ENCODE measurements around the gene ARID3A.

ARID3A gene

GRCh38 chr19:912181-913079 is 13.4 kb upstream of the ARID3A start:
- DNase-seq (ENCODE audit: low spot score) = peak; percentile 3

GRCh38 chr19:913080-913748 is 12.6 kb upstream of the ARID3A start, which contains the start of gene R3HDM4:
Gene R3HDM4, minus strand, starts transcription at chr19:913219. Its CDS starts 62 bp downstream, at chr19:913157.
- peak; percentile 94 for DNase-seq (ENCODE audit: low spot score)

GRCh38 chr19:916645-917322 is 9.1 kb upstream of the ARID3A start:
- peak; percentile 59 for DNase-seq (ENCODE audit: low spot score)

GRCh38 chr19:917323-918151 is 8.3 kb upstream of the ARID3A start, which contains the start of gene KISS1R:
Gene KISS1R, plus strand, starts transcription at chr19:917333. Its CDS starts 170 bp downstream, at chr19:917503.
- DNase-seq (ENCODE audit: low spot score) = peak; percentile 82

- DNase-seq (ENCODE audit: low spot score) = no peak
Observed at GRCh38 chr19:918152-918437, 7.7 kb upstream of the ARID3A start.

- DNase-seq (ENCODE audit: low spot score) = peak; percentile 27
Observed at GRCh38 chr19:918481-919198, 7.2 kb upstream of the ARID3A start.

- DNase-seq (ENCODE audit: low spot score) = peak; percentile 19
Observed at GRCh38 chr19:919199-920050, 6.4 kb upstream of the ARID3A start.

GRCh38 chr19:920051-920864 is 5.6 kb upstream of the ARID3A start:
- DNase-seq (ENCODE audit: low spot score) = peak; percentile 43

GRCh38 chr19:924553-925086 is 1.2 kb upstream of the ARID3A start:
- DNase-seq (ENCODE audit: low spot score) = no peak

- no peak for DNase-seq (ENCODE audit: low spot score)
Observed at GRCh38 chr19:925087-925525, 729 bp upstream of the ARID3A start.

GRCh38 chr19:926323-926588 is 421 bp downstream of the ARID3A start:
- DNase-seq (ENCODE audit: low spot score) = no peak

GRCh38 chr19:926589-927350 is 935 bp downstream of the ARID3A start:
- DNase-seq (ENCODE audit: low spot score) = peak; percentile 76

GRCh38 chr19:927351-927779 is 1.5 kb downstream of the ARID3A start:
- peak; percentile 72 for DNase-seq (ENCODE audit: low spot score)

GRCh38 chr19:927780-928401 is 2.1 kb downstream of the ARID3A start:
- DNase-seq (ENCODE audit: low spot score) = no peak

GRCh38 chr19:928471-929202 is 2.8 kb downstream of the ARID3A start:
- DNase-seq (ENCODE audit: low spot score) = peak; percentile 73

GRCh38 chr19:929203-929890 is 3.5 kb downstream of the ARID3A start:
- DNase-seq (ENCODE audit: low spot score) = no peak

- DNase-seq (ENCODE audit: low spot score) = no peak
Observed at GRCh38 chr19:929891-930258, 4.0 kb downstream of the ARID3A start.
